Liver (tissue), 3 donors: ENCODE results near the gene PTPN22.

ENCODE experiments used
- CTCF ChIP-seq: fragments of 150-350 bp; IDR thresholded peaks from 2 replicates; pipeline ENCODE4 v1.5.1; 2017; ENCODE audit warnings: improper control_type of control experiment, low read depth, low read length; ENCODE audit not compliant: missing input control
- EGR1 ChIP-seq, 2 donors: IDR thresholded peaks; 2 replicates each; pipeline ENCODE4 v1.6.1; 2016 to 2018; ENCODE audit warnings: antibody characterized with exemption in 2 of 2, low read depth in 2 of 2
- donor health status: healthy.
- donor health status: healthy.

GRCh38 chr1:113886417-113887401 is 15.2 kb upstream of the PTPN22 start:
- TF ChIP-seq EGR1 (IDR thresholded peaks at IDR 0.05; ENCODE audit: low read depth in 2 of 2): no peak
- no peak for TF ChIP-seq CTCF
